H1 (cell line): ENCODE results near the gene MRPL28. TPM values are rescaled to one million over a fixed set of nuclear protein-coding genes. Genes with fewer than 3 reads are reported as not detected.

Experiments
- CTCF ChIA-PET: fragments of 300-600 bp; sonication (Branson Sonifier 250); formaldehyde crosslinking; loops from one replicate; lab custom pipeline; 2021; ENCODE audit not compliant: partially characterized antibody; lab: Charles Lee
- POLR2A ChIA-PET: fragments of 300-600 bp; sonication (Branson Sonifier 250); formaldehyde crosslinking; loops from one replicate; lab custom pipeline; 2021; ENCODE audit warnings: inconsistent platforms; ENCODE audit not compliant: partially characterized antibody; lab: Charles Lee
- DNase-seq, 2 experiments: peaks; one replicate each; pipeline versions ENCODE4 v3.0.0 to v3.0.0-alpha.2; 2010 to 2022; ENCODE audit warnings: low spot score in 2 of 2, low read depth in 1 of 2, mixed read lengths in 1 of 2
- FAIRE-seq: peaks from 2 replicates; lab custom pipeline; 2011; peaks lifted over from hg19 to GRCh38; lab: Jason Lieb, UNC
- H2AFZ ChIP-seq: 2 replicates; pipeline ENCODE4 v1.8.1; 2012; ENCODE audit warnings: low read length, inconsistent platforms
- H2AK5ac ChIP-seq: 2 replicates; pipeline ENCODE4 v1.6.1; 2013; ENCODE audit warnings: low read depth, low read length
- H2BK120ac ChIP-seq: replicated peaks from 2 replicates; pipeline ENCODE3; 2013; ENCODE audit warnings: low read depth, low read length, inconsistent platforms
- H2BK12ac ChIP-seq: 2 replicates; pipeline ENCODE4 v1.6.1; 2013; ENCODE audit warnings: low read depth, low read length
- H2BK15ac ChIP-seq: 2 replicates; pipeline ENCODE4 v1.6.1; 2013; ENCODE audit warnings: low read length
- H2BK20ac ChIP-seq: 2 replicates; pipeline ENCODE4 v1.6.1; 2013; ENCODE audit warnings: low read length
- H2BK5ac ChIP-seq: 2 replicates; pipeline ENCODE4 v1.6.1; 2013; ENCODE audit warnings: low read depth, low read length
- H3K14ac ChIP-seq: 2 replicates; pipeline ENCODE4 v1.6.1; 2013; ENCODE audit warnings: inconsistent platforms; ENCODE audit not compliant: insufficient read length
- H3K18ac ChIP-seq: 2 replicates; pipeline ENCODE4 v1.6.1; 2013; ENCODE audit warnings: low read length; ENCODE audit errors: extremely low read depth
- H3K23ac ChIP-seq: 2 replicates; pipeline ENCODE4 v1.6.1; 2013; ENCODE audit warnings: inconsistent platforms; ENCODE audit not compliant: insufficient read length
- H3K23me2 ChIP-seq: 2 replicates; pipeline ENCODE4 v1.6.1; 2013; ENCODE audit warnings: low read depth, low read length
- H3K27ac ChIP-seq: 2 replicates; pipeline ENCODE4 v1.6.1; 2011; ENCODE audit warnings: low read depth, low read length, inconsistent platforms
- H3K27me3 ChIP-seq, 4 experiments: replicated peaks in 1 of 4; 1 replicate in 1 of 4; 2 replicates in 3 of 4; pipeline versions ENCODE4 v1.6.1 to v1.8.1; 2011 to 2013; ENCODE audit warnings: low read length in 3 of 4, mild to moderate bottlenecking in 3 of 4, inconsistent platforms in 2 of 4, mixed read lengths in 2 of 4, moderate library complexity in 1 of 4; ENCODE audit not compliant: control insufficient read depth in 3 of 4, insufficient read depth in 3 of 4; ENCODE audit errors: extremely low read depth in 1 of 4
- H3K36me3 ChIP-seq, 4 experiments: 2 replicates each; pipeline versions ENCODE4 v1.6.1 to v1.8.1; 2011 to 2013; ENCODE audit warnings: mild to moderate bottlenecking in 4 of 4, low read length in 3 of 4, moderate library complexity in 2 of 4, control low read depth in 1 of 4, inconsistent platforms in 1 of 4; ENCODE audit not compliant: insufficient read depth in 4 of 4, control insufficient read depth in 2 of 4
- H3K4ac ChIP-seq: replicated peaks from 2 replicates; pipeline ENCODE3; 2013; ENCODE audit warnings: low read length, low read depth, mixed read lengths, inconsistent platforms; ENCODE audit not compliant: insufficient read length
- H3K4me1 ChIP-seq, 4 experiments: replicated peaks in 1 of 4; 1 replicate in 1 of 4; 2 replicates in 3 of 4; pipeline versions ENCODE4 v1.6.1 to v1.8.1; 2011 to 2013; ENCODE audit warnings: low read length in 3 of 4, inconsistent platforms in 2 of 4, mixed read lengths in 1 of 4; ENCODE audit not compliant: insufficient read depth in 4 of 4, control insufficient read depth in 3 of 4
- H3K4me2 ChIP-seq, 2 experiments: 2 replicates each; pipeline versions ENCODE4 v1.6.1 to v1.8.1; 2011 to 2013; ENCODE audit warnings: low read depth in 2 of 2, low read length in 2 of 2, control low read depth in 1 of 2, inconsistent platforms in 1 of 2, mild to moderate bottlenecking in 1 of 2; ENCODE audit not compliant: insufficient read depth in 1 of 2
- H3K4me3 ChIP-seq, 4 experiments: fragments of 200-600, 300-600 bp in 1 of 4; sonication (generic), shearing (Covaris generic), sonication (Bioruptor Twin) in 1 of 4; 2 replicates each; pipeline versions ENCODE4 v1.5.1 to v1.8.1; 2011 to 2016; ENCODE audit warnings: low read length in 4 of 4, low read depth in 3 of 4, control low read depth in 2 of 4, inconsistent platforms in 2 of 4, mild to moderate bottlenecking in 2 of 4, mixed read lengths in 1 of 4, moderate library complexity in 1 of 4; ENCODE audit not compliant: insufficient read depth in 2 of 4; ENCODE audit errors: extremely low read depth in 1 of 4
- H3K56ac ChIP-seq: replicated peaks from 2 replicates; pipeline ENCODE3; 2013; ENCODE audit warnings: low read depth, mild to moderate bottlenecking, mixed read lengths, low read length, inconsistent platforms; ENCODE audit not compliant: insufficient read length
- H3K79me1 ChIP-seq: 2 replicates; pipeline ENCODE4 v1.6.1; 2013; ENCODE audit warnings: low read depth, low read length, control low read depth
- H3K79me2 ChIP-seq, 2 experiments: 2 replicates each; pipeline versions ENCODE4 v1.6.1 to v1.8.1; 2012 to 2013; ENCODE audit warnings: low read length in 2 of 2, mild to moderate bottlenecking in 2 of 2, inconsistent platforms in 1 of 2; ENCODE audit not compliant: insufficient read depth in 2 of 2, control insufficient read depth in 1 of 2
- H3K9ac ChIP-seq, 4 experiments: replicated peaks in 1 of 4; 1 replicate in 1 of 4; 2 replicates in 3 of 4; pipeline versions ENCODE4 v1.6.1 to v1.8.1; 2011 to 2013; ENCODE audit warnings: low read depth in 3 of 4, low read length in 3 of 4, control low read depth in 2 of 4, mild to moderate bottlenecking in 2 of 4, moderate library complexity in 2 of 4, inconsistent platforms in 1 of 4; ENCODE audit errors: extremely low read depth in 1 of 4
- H3K9me3 ChIP-seq, 2 experiments: 2 replicates each; pipeline versions ENCODE4 v1.6.1 to v1.8.1; 2012 to 2013; ENCODE audit warnings: mild to moderate bottlenecking in 2 of 2, moderate library complexity in 2 of 2, control low read depth in 1 of 2, inconsistent platforms in 1 of 2, low read depth in 1 of 2, low read length in 1 of 2, mixed read lengths in 1 of 2; ENCODE audit not compliant: insufficient read depth in 2 of 2
- H4K20me1 ChIP-seq, 2 experiments: replicated peaks in 1 of 2; 2 replicates each; pipeline versions ENCODE3 to v1.8.1; 2011 to 2013; ENCODE audit warnings: inconsistent platforms in 2 of 2, low read length in 2 of 2, mild to moderate bottlenecking in 1 of 2; ENCODE audit not compliant: insufficient read depth in 2 of 2, control insufficient read depth in 1 of 2
- H4K5ac ChIP-seq: 2 replicates; pipeline ENCODE4 v1.6.1; 2013; ENCODE audit warnings: low read length, low read depth, mixed read lengths, inconsistent platforms; ENCODE audit not compliant: insufficient read length
- H4K8ac ChIP-seq: 2 replicates; pipeline ENCODE4 v1.8.0; 2013; ENCODE audit warnings: mild to moderate bottlenecking, moderate library complexity, low read length, inconsistent platforms; ENCODE audit not compliant: insufficient read depth; ENCODE audit errors: extremely low read depth
- H4K91ac ChIP-seq: replicated peaks from 2 replicates; pipeline ENCODE3; 2013; ENCODE audit warnings: low read length, mixed read lengths, inconsistent platforms; ENCODE audit not compliant: insufficient read length
- CHD2 ChIP-seq: IDR thresholded peaks from 2 replicates; pipeline ENCODE4 v1.6.1; 2012; ENCODE audit warnings: low read length, improper control_type of control experiment
- EZH2 ChIP-seq: fragments of 200-600 bp; sonication (generic); IDR thresholded peaks from 2 replicates; pipeline ENCODE4 v1.7.1; 2012; ENCODE audit warnings: low read depth, mild to moderate bottlenecking, moderate library complexity, low read length, inconsistent platforms; ENCODE audit not compliant: severe bottlenecking
- GTF2F1 ChIP-seq: IDR thresholded peaks from 2 replicates; pipeline ENCODE4 v1.6.1; 2012; ENCODE audit warnings: low read depth, low read length, improper control_type of control experiment, borderline replicate concordance
- SP4 ChIP-seq: IDR thresholded peaks from 2 replicates; pipeline ENCODE4 v1.6.1; 2012; ENCODE audit warnings: low read length, inconsistent platforms
- SUZ12 ChIP-seq: fragments of 200-600 bp; sonication (generic); IDR thresholded peaks from 2 replicates; pipeline ENCODE4 v1.6.1; 2012; ENCODE audit warnings: mild to moderate bottlenecking, inconsistent platforms, low read length, moderate library complexity, mixed read lengths
- TAF7 ChIP-seq: optimal IDR thresholded peaks from 2 replicates; pipeline ENCODE3; 2011; ENCODE audit warnings: low read depth, mild to moderate bottlenecking, inconsistent platforms, low read length, moderate library complexity, borderline replicate concordance
- WGBS, 2 experiments: shearing (Covaris generic) in 1 of 2; methylation state at CpG; one replicate each; pipeline versions ENCODE4 v1.1.6 to v1.1.7; 2013 to 2015; ENCODE audit warnings: low lambda C conversion rate in 2 of 2, mixed read lengths in 2 of 2, inconsistent platforms in 1 of 2, low coverage in 1 of 2, missing lambda C conversion rate in 1 of 2; ENCODE audit not compliant: insufficient replicate concordance in 2 of 2, insufficient coverage in 1 of 2, insufficient read length in 1 of 2; ENCODE audit errors: extremely low coverage in 1 of 2, missing lambda C conversion rate in 1 of 2; 5-methylcytosine and 5-hydroxymethylcytosine counted together
- polyA plus RNA-seq, 7 experiments: library from polyadenylated mRNA; depleted of rRNA in 3 of 7; stranded (reverse) in 5 of 7; unstranded in 2 of 7; fragments of >200 nt in 5 of 7; fragments of 200-250 nt in 2 of 7; gene quantifications; 1 replicate in 5 of 7; 2 replicates in 1 of 7; 4 replicates in 1 of 7; pipeline versions ENCODE4 v1.2.1 to v1.2.3, GENCODE V29; 2011 to 2013; ENCODE audit warnings: missing spikeins in 2 of 7, mixed read lengths in 2 of 7
- total RNA-seq: library from RNA; stranded (reverse); fragmentation: NEBNext Ultra II Directional; extraction: Animal tissue kit (Norgen Biotek cat#: 25700); gene quantifications from 2 replicates; pipeline ENCODE4 v1.2.1, GENCODE V29; 2021
- TF ChIP-seq, protein P1 (sequence below), 3 experiments: IDR thresholded peaks; 1 replicate in 2 of 3; 2 replicates in 1 of 3; pipeline versions ENCODE4 v1.5.1 to v1.6.1; 2011; ENCODE audit warnings: low read length in 3 of 3, mild to moderate bottlenecking in 3 of 3, inconsistent platforms in 2 of 3, low read depth in 1 of 3, moderate library complexity in 1 of 3; ENCODE audit not compliant: insufficient read depth in 1 of 3; ENCODE audit errors: control extremely low read depth in 1 of 3
- TF ChIP-seq, protein P2 (sequence below): IDR thresholded peaks from 2 replicates; pipeline ENCODE4 v1.6.1; 2012; ENCODE audit warnings: low read length, inconsistent platforms

The MRPL28 gene
- total and polyA plus RNA-seq, 2 of the 8 experiments (the other 6 are each of a cell fraction or from before 2014, with no cell fraction given): 88.9 to 188 TPM

DNA sequence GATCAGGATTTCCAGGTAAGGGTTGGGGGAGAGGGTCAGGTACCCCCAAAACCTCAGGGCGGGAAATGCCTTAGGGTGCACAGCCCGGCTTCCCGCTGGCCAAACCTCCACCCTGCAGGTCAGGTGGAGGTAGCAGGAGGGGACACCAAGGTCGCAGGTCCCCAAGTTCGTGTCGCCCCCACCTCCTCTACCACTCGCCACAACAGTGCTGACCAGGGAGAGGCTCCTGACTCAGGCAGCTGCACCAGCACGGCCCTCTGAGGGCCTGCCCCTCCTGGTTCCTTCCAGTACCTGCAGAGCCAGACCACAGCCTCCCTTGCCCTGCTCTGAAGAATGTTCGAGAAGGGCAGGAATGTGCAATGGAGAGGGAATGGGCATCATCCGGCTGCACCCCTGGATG lies 3.9 kb downstream of the MRPL28 start:
- Histone ChIP-seq H2BK5ac (no peak overlapping the region), H4K5ac (no peak overlapping the region), H3K4ac (no peak overlapping the region), H3K79me2 (no peaks in the 10 kb centered on the region; a peak in 1 of 4 replicates), H3K9ac (no peak overlapping the region), H3K4me2 (no peak overlapping the region), H3K4me3 (no peak overlapping the region), H3K23ac (no peak overlapping the region), H4K8ac (no peak overlapping the region; the same call in 1 of the 2 replicates), H3K14ac (no peak overlapping the region), H2AK5ac (no peak overlapping the region), H2BK20ac (no peak overlapping the region), H4K91ac (no peak overlapping the region), H3K27ac (no peak overlapping the region), H4K20me1 (peaks cover 0 to 11% of the 10 kb centered on the region in 2 experiments), H3K18ac (no peak overlapping the region), H2BK120ac (no peak overlapping the region), H3K36me3 (peaks cover 5 to 20% (median 18%) of the 10 kb centered on the region in 4 experiments; a peak in 5 of 8 replicates), H3K56ac (no peak overlapping the region), H3K9me3 (no peaks in the 10 kb centered on the region), H3K4me1 (peaks cover 0 to 10% (median 8%) of the 10 kb centered on the region in 4 experiments; a peak in 5 of 7 replicates), H3K23me2 (no peaks in the 10 kb centered on the region; the same call in 1 of the 2 replicates), H2BK15ac (no peak overlapping the region), H3K79me1 (no peaks in the 10 kb centered on the region; the same call in 1 of the 2 replicates), H2BK12ac (no peak overlapping the region), H3K27me3 (no peaks in the 10 kb centered on the region), H2AFZ (no peak overlapping the region)
- DNase-seq (no peak), FAIRE-seq (no peak)
- CTCF ChIA-PET: interaction anchor here (0.6 to 1.7 kb wide), 3 partner anchors 15 to 260 kb away, joined by 3 to 6 read pairs (median 5); no protein-coding TSS in a partner anchor
- POLR2A ChIA-PET: interaction anchor here (0.9 to 1.6 kb wide), 2 partner anchors 14 to 18 kb away, joined by 3 to 6 read pairs; no protein-coding TSS in a partner anchor
- 94% methylated on average over 7 of the region's 10 CpGs; no CpG with 5 or more reads in 1 of the 2 experiments for WGBS, 2 experiments
- TF ChIP-seq GTF2F1: no peak
- no peak for TF ChIP-seq TAF7
- TF ChIP-seq, protein P1, sequence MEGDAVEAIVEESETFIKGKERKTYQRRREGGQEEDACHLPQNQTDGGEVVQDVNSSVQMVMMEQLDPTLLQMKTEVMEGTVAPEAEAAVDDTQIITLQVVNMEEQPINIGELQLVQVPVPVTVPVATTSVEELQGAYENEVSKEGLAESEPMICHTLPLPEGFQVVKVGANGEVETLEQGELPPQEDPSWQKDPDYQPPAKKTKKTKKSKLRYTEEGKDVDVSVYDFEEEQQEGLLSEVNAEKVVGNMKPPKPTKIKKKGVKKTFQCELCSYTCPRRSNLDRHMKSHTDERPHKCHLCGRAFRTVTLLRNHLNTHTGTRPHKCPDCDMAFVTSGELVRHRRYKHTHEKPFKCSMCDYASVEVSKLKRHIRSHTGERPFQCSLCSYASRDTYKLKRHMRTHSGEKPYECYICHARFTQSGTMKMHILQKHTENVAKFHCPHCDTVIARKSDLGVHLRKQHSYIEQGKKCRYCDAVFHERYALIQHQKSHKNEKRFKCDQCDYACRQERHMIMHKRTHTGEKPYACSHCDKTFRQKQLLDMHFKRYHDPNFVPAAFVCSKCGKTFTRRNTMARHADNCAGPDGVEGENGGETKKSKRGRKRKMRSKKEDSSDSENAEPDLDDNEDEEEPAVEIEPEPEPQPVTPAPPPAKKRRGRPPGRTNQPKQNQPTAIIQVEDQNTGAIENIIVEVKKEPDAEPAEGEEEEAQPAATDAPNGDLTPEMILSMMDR (IDR thresholded peaks at IDR 0.05; ENCODE audit: control extremely low read depth in 1 of 3, insufficient read depth in 1 of 3, low read depth in 1 of 3, low read length in 3 of 3): no peak
- TF ChIP-seq, protein P2, sequence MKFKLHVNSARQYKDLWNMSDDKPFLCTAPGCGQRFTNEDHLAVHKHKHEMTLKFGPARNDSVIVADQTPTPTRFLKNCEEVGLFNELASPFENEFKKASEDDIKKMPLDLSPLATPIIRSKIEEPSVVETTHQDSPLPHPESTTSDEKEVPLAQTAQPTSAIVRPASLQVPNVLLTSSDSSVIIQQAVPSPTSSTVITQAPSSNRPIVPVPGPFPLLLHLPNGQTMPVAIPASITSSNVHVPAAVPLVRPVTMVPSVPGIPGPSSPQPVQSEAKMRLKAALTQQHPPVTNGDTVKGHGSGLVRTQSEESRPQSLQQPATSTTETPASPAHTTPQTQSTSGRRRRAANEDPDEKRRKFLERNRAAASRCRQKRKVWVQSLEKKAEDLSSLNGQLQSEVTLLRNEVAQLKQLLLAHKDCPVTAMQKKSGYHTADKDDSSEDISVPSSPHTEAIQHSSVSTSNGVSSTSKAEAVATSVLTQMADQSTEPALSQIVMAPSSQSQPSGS: no peak
- no peak for TF ChIP-seq CHD2
- TF ChIP-seq SP4: no peak
- no peak for TF ChIP-seq EZH2
- TF ChIP-seq SUZ12: no peak
